Right hindlimb (tissue), 1 donor: ENCODE results near the gene WDR13.
"Not testable (repeated sequence)": the region's sequence is repeated elsewhere in the genome, so short reads cannot be mapped to it uniquely, and the experiment has no call there.

Experiments used
- DNase-seq: peaks from one replicate; pipeline ENCODE4 v3.0.0-alpha.2; 2018

WDR13 gene

GRCh38 chrX:48595929-48596328 is 1.4 kb upstream of the WDR13 start:
- no peak for DNase-seq

GRCh38 chrX:48598614-48599013 is 1.3 kb downstream of the WDR13 start:
- no peak for DNase-seq

- DNase-seq = no peak
Observed at GRCh38 chrX:48599341-48599740, 2.0 kb downstream of the WDR13 start.

GRCh38 chrX:48600226-48600625 is 2.9 kb downstream of the WDR13 start:
- DNase-seq = no peak

- DNase-seq = no peak
Observed at GRCh38 chrX:48601741-48602394, 4.6 kb downstream of the WDR13 start.

GRCh38 chrX:48604701-48605100 is 7.4 kb downstream of the WDR13 start:
- DNase-seq = no peak

- no peak for DNase-seq
Observed at GRCh38 chrX:48606091-48606490, 8.8 kb downstream of the WDR13 start.

- DNase-seq = no peak
Observed at GRCh38 chrX:48611703-48612102, 14.4 kb downstream of the WDR13 start.

GRCh38 chrX:48613502-48614160 is 16.3 kb downstream of the WDR13 start:
- no peak for DNase-seq

GRCh38 chrX:48616576-48616975 is 19.3 kb downstream of the WDR13 start:
- no peak for DNase-seq

GRCh38 chrX:48617542-48618340 is 20.4 kb downstream of the WDR13 start:
- DNase-seq = no peak

GRCh38 chrX:48626401-48627298 is 29.4 kb downstream of the WDR13 start:
- no peak for DNase-seq

GRCh38 chrX:48631376-48632090 is 34.2 kb downstream of the WDR13 start:
- DNase-seq = peak; percentile 91

GRCh38 chrX:48632207-48632606 is 34.9 kb downstream of the WDR13 start:
- DNase-seq = no peak

GRCh38 chrX:48636301-48636700 is 39.0 kb downstream of the WDR13 start:
- no peak for DNase-seq

GRCh38 chrX:48636776-48637175 is 39.5 kb downstream of the WDR13 start:
- no peak for DNase-seq

- no peak for DNase-seq
Observed at GRCh38 chrX:48645669-48646068, 48.4 kb downstream of the WDR13 start.

GRCh38 chrX:48648336-48648751 is 51.1 kb downstream of the WDR13 start:
- peak; percentile 35 for DNase-seq

- DNase-seq = no peak
Observed at GRCh38 chrX:48649102-48649501, 51.8 kb downstream of the WDR13 start.

- not testable (repeated sequence) for DNase-seq
Observed at GRCh38 chrX:48652055-48652579, 54.8 kb downstream of the WDR13 start.

- not testable (repeated sequence) for DNase-seq
Observed at GRCh38 chrX:48654746-48655145, 57.5 kb downstream of the WDR13 start.
